IPS-15b (cell line): ENCODE data around the gene PGD.
"Not testable (repeated sequence)": the region's sequence is repeated elsewhere in the genome, so short reads cannot be mapped to it uniquely, and the experiment has no call there.

Experiments
- H3K27me3 ChIP-seq: one replicate; pipeline ENCODE4 v1.6.1; 2013; ENCODE audit warnings: low read length; ENCODE audit not compliant: control insufficient read depth, insufficient read depth
- H3K36me3 ChIP-seq: one replicate; pipeline ENCODE4 v1.6.1; 2013; ENCODE audit warnings: low read length; ENCODE audit not compliant: control insufficient read depth, insufficient read depth
- H3K4me1 ChIP-seq: one replicate; pipeline ENCODE4 v1.6.1; 2013; ENCODE audit warnings: mild to moderate bottlenecking, low read length; ENCODE audit not compliant: control insufficient read depth, insufficient read depth
- H3K4me3 ChIP-seq: one replicate; pipeline ENCODE4 v1.5.1; 2013; ENCODE audit warnings: low read depth, low read length
- H3K9ac ChIP-seq: one replicate; pipeline ENCODE4 v1.6.1; 2013; ENCODE audit warnings: low read depth, mild to moderate bottlenecking, low read length
- H3K9me3 ChIP-seq: one replicate; pipeline ENCODE4 v1.6.1; 2013; ENCODE audit warnings: mild to moderate bottlenecking, low read length; ENCODE audit not compliant: control insufficient read depth, insufficient read depth

PGD gene

GRCh38 chr1:10401281-10401680, 2.4 kb downstream of the PGD start:
- Histone ChIP-seq H3K9ac (no peak overlapping the region), H3K9me3 (no peaks in the 10 kb centered on the region), H3K27me3 (no peaks in the 10 kb centered on the region), H3K4me3 (no peak overlapping the region), H3K4me1 (no peaks in the 10 kb centered on the region), H3K36me3 (peaks cover 21% of the 10 kb centered on the region)

- H3K27me3 ChIP-seq = no peaks in the 10 kb centered on the region
Measured at GRCh38 chr1:10402729-10403274, 3.9 kb downstream of the PGD start.

GRCh38 chr1:10407201-10407600, 8.3 kb downstream of the PGD start:
- no peaks in the 10 kb centered on the region for H3K9me3 ChIP-seq
- H3K36me3 ChIP-seq = peaks cover 67% of the 10 kb centered on the region
- H3K27me3 ChIP-seq = no peaks in the 10 kb centered on the region
- no peak overlapping the region for H3K4me3 ChIP-seq
- no peaks in the 10 kb centered on the region for H3K4me1 ChIP-seq
- no peak overlapping the region for H3K9ac ChIP-seq

More at GRCh38 chr1:10402729-10403274, 3.9 kb downstream of the PGD start:
- Histone ChIP-seq H3K36me3 (peaks cover 35% of the 10 kb centered on the region), H3K4me1 (no peaks in the 10 kb centered on the region), H3K4me3 (no peak overlapping the region), H3K9ac (no peak overlapping the region), H3K9me3 (no peaks in the 10 kb centered on the region)

GRCh38 chr1:10415211-10415930, 16.5 kb downstream of the PGD start:
- Histone ChIP-seq H3K4me3 (no peak overlapping the region), H3K9ac (no peak overlapping the region), H3K4me1 (no peaks in the 10 kb centered on the region), H3K36me3 (peaks cover 66% of the 10 kb centered on the region), H3K27me3 (no peaks in the 10 kb centered on the region), H3K9me3 (no peaks in the 10 kb centered on the region)

- not testable (repeated sequence) for H3K27me3 ChIP-seq, H3K4me1 ChIP-seq, H3K9ac ChIP-seq, H3K9me3 ChIP-seq, H3K4me3 ChIP-seq
- H3K36me3 ChIP-seq = peaks cover 64% of the 10 kb centered on the region
Measured at GRCh38 chr1:10415967-10416366, 17.1 kb downstream of the PGD start.

DNA sequence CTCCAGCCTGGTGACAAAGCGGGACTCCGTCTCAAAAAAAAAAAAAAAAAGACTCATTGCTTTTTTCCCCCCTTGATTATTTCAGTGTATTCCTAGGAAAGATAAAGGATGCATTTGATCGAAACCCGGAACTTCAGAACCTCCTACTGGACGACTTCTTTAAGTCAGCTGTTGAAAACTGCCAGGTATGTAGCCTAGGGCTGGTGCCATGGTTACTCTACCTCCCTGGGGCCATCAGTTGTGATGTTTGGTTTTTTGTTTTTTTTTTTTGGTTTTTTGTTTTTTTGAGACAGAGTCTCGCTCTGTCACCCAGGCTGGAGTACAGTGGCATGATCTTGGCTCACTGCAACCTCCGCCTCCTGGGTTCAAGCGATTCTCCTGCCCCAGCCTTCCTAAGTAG, 19.9 kb downstream of the PGD start:
- H3K27me3 ChIP-seq, H3K9ac ChIP-seq, H3K4me1 ChIP-seq, H3K4me3 ChIP-seq, H3K9me3 ChIP-seq: not testable (repeated sequence)
- H3K36me3 ChIP-seq = peaks cover 40% of the 10 kb centered on the region

DNA sequence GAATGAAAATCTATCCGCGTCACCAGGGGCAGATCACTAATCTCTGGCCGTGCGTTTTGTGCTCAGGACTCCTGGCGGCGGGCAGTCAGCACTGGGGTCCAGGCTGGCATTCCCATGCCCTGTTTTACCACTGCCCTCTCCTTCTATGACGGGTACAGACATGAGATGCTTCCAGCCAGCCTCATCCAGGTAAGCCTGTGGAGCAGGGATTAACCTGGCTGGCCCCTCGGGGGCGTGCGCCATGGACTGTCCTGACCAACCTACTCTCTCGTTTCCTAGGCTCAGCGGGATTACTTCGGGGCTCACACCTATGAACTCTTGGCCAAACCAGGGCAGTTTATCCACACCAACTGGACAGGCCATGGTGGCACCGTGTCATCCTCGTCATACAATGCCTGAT, 20.5 kb downstream of the PGD start:
- Histone ChIP-seq H3K27me3 (no peaks in the 10 kb centered on the region), H3K4me1 (no peaks in the 10 kb centered on the region), H3K9me3 (no peaks in the 10 kb centered on the region), H3K4me3 (no peak overlapping the region), H3K36me3 (peaks cover 39% of the 10 kb centered on the region), H3K9ac (no peak overlapping the region)

DNA sequence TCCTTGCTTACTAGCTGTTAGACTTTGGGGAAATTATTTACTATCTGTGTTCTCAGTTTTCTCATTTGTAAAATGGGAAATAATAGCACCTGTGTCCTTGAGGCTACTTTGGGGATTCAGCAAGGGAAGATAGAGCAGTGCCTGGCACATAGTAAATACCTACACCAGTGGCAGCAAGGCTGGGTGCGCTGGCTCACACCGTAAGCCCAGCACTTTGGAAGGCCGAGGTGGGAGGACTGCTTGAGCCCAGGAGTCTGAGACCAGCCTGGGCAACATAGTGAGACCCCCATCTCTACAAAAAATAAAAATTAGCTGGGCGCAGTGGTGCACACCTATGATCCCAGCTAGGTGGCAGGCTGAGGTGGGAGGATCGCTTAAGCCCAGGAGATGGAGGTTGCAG, 22.8 kb downstream of the PGD start:
- Histone ChIP-seq H3K27me3 (no peaks in the 10 kb centered on the region), H3K9me3 (no peaks in the 10 kb centered on the region), H3K9ac (no peak overlapping the region), H3K36me3 (peaks cover 32% of the 10 kb centered on the region), H3K4me3 (no peak overlapping the region), H3K4me1 (no peaks in the 10 kb centered on the region)

DNA sequence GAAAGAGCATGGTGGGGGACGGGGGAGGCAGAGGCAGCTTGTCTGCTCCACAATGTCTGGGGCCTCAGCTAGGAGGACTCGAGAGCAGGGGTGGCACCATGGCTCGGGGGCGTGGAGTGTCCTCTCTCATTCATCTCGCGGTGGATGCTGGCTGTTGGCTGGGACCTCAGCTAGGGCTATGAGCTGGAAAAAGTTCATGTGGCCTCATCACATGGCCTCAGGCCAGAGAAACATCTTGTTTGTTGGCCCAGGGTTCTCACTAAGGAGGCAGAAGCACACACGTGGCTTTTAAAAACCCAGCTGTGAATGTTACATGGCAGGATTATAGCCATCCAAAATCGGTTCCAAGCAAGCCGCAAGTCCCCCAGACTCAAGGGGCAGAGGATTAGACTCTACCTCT, 25.2 kb downstream of the PGD start:
- H3K4me1 ChIP-seq = no peaks in the 10 kb centered on the region
- H3K27me3 ChIP-seq = no peaks in the 10 kb centered on the region
- H3K9me3 ChIP-seq = no peaks in the 10 kb centered on the region
- H3K36me3 ChIP-seq = peaks cover 11% of the 10 kb centered on the region
- no peak overlapping the region for H3K9ac ChIP-seq
- no peak overlapping the region for H3K4me3 ChIP-seq

- no peaks in the 10 kb centered on the region for H3K9me3 ChIP-seq
- H3K36me3 ChIP-seq = peaks cover 5% of the 10 kb centered on the region
- no peaks in the 10 kb centered on the region for H3K4me1 ChIP-seq
- H3K27me3 ChIP-seq = no peaks in the 10 kb centered on the region
- no peak overlapping the region for H3K4me3 ChIP-seq
- no peak overlapping the region for H3K9ac ChIP-seq
Measured at GRCh38 chr1:10424651-10425050, 25.8 kb downstream of the PGD start.

DNA sequence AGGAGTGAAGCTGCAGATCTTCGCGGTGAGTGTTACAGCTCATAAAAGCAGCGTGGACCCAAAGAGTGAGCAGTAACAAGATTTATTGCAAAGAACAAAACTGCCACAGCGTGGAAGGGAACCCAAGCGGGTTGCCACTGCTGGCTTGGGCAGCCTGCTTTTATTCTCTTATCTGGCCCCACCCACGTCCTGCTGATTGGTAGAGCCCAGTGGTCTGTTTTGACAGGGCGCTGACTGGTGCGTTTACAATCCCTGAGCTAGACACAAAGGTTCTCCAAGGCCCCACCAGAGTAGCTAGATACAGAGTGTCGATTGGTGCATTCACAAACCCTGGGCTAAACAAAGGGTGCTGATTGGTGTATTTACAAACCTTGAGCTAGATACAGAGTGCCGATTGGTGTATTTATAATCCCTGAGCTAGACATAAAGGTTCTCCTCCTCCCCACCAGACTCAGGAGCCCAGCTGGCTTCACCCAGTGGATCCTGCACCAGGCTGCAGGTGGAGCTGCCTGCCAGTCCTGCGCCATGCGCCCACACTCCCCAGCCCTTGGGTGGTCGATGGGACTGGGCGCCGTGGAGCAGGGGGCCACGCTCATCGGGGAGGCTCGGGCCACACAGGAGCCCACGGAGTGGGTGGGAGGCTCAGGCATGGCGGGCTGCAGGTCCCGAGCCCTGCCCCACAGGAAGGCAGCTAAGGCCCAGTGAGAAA, 27.1 kb downstream of the PGD start:
- H3K9ac ChIP-seq, H3K36me3 ChIP-seq, H3K27me3 ChIP-seq, H3K4me3 ChIP-seq, H3K9me3 ChIP-seq, H3K4me1 ChIP-seq: not testable (repeated sequence)

GRCh38 chr1:10426535-10426848, 27.6 kb downstream of the PGD start:
- H3K4me3 ChIP-seq, H3K27me3 ChIP-seq, H3K9me3 ChIP-seq, H3K36me3 ChIP-seq, H3K9ac ChIP-seq, H3K4me1 ChIP-seq: not testable (repeated sequence)
